ENCODE measurements around the gene ZNF236.
"Not testable (repeated sequence)": the region's sequence is repeated elsewhere in the genome, so short reads cannot be mapped to it uniquely, and the experiment has no call there.

GRCh38 chr18:76944346-76944745 is 122.0 kb downstream of the ZNF236 start:
- TF ChIP-seq, protein P1, sequence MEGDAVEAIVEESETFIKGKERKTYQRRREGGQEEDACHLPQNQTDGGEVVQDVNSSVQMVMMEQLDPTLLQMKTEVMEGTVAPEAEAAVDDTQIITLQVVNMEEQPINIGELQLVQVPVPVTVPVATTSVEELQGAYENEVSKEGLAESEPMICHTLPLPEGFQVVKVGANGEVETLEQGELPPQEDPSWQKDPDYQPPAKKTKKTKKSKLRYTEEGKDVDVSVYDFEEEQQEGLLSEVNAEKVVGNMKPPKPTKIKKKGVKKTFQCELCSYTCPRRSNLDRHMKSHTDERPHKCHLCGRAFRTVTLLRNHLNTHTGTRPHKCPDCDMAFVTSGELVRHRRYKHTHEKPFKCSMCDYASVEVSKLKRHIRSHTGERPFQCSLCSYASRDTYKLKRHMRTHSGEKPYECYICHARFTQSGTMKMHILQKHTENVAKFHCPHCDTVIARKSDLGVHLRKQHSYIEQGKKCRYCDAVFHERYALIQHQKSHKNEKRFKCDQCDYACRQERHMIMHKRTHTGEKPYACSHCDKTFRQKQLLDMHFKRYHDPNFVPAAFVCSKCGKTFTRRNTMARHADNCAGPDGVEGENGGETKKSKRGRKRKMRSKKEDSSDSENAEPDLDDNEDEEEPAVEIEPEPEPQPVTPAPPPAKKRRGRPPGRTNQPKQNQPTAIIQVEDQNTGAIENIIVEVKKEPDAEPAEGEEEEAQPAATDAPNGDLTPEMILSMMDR (conservative IDR thresholded peaks at IDR 0.05; ENCODE audit: low read depth, low read length) = not testable (repeated sequence)
- not testable (repeated sequence) for TF ChIP-seq EZH2 (IDR thresholded peaks at IDR 0.05; ENCODE audit: borderline replicate concordance, low read depth, low read length, poor library complexity, severe bottlenecking)

Data from A673 (cell line).